ENCODE data around the gene ESR1. TPM values are rescaled to one million over a fixed set of nuclear protein-coding genes. Genes with fewer than 3 reads are reported as not detected.

Gene ESR1
- total RNA-seq, 4 donors from 2014 or later: 0.83 to 1.8 (median 1.3) TPM

DNA sequence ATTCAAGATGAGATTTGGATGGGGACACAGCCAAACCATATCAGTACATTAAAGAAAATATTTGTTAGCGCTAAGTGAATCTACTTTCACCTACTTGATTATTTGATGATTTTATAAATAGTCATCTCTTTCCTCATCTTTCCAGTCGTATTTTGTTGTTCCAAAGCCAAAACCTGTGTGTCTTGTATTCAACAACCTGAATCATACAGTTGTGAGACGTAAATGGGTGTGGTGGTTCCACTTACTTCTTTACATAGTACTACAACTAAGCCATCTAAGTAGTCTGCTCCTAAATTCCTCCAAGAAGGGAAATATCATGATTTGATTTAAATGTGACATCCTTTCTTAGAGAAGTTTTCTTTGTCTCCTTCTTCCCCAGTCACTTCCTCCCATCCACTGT, 132.8 kb downstream of the ESR1 start:
- H3K4me3 ChIP-seq: no peak overlapping the region
- intact Hi-C loops (cut with DNase I): no loop called here
- no peaks in the 10 kb centered on the region for H3K4me1 ChIP-seq
- TF ChIP-seq POLR2A (IDR thresholded peaks at IDR 0.05; ENCODE audit: low read depth) (no peak), EP300 (IDR thresholded peaks at IDR 0.05) (no peak), POLR2AphosphoS5 (IDR thresholded peaks at IDR 0.05) (no peak)
- TF ChIP-seq, protein P1, sequence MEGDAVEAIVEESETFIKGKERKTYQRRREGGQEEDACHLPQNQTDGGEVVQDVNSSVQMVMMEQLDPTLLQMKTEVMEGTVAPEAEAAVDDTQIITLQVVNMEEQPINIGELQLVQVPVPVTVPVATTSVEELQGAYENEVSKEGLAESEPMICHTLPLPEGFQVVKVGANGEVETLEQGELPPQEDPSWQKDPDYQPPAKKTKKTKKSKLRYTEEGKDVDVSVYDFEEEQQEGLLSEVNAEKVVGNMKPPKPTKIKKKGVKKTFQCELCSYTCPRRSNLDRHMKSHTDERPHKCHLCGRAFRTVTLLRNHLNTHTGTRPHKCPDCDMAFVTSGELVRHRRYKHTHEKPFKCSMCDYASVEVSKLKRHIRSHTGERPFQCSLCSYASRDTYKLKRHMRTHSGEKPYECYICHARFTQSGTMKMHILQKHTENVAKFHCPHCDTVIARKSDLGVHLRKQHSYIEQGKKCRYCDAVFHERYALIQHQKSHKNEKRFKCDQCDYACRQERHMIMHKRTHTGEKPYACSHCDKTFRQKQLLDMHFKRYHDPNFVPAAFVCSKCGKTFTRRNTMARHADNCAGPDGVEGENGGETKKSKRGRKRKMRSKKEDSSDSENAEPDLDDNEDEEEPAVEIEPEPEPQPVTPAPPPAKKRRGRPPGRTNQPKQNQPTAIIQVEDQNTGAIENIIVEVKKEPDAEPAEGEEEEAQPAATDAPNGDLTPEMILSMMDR (IDR thresholded peaks at IDR 0.05): no peak
- H3K27me3 ChIP-seq: no peaks in the 10 kb centered on the region
- no peak for DNase-seq (ENCODE audit: extremely low spot score)
- WGBS: 77% methylated on average over 3 of the region's 3 CpGs
- no peaks in the 10 kb centered on the region for H3K9me3 ChIP-seq
- no peak overlapping the region for H3K27ac ChIP-seq (replicated peaks in 1 of 4)
- no peaks in the 10 kb centered on the region for H3K36me3 ChIP-seq

DNA sequence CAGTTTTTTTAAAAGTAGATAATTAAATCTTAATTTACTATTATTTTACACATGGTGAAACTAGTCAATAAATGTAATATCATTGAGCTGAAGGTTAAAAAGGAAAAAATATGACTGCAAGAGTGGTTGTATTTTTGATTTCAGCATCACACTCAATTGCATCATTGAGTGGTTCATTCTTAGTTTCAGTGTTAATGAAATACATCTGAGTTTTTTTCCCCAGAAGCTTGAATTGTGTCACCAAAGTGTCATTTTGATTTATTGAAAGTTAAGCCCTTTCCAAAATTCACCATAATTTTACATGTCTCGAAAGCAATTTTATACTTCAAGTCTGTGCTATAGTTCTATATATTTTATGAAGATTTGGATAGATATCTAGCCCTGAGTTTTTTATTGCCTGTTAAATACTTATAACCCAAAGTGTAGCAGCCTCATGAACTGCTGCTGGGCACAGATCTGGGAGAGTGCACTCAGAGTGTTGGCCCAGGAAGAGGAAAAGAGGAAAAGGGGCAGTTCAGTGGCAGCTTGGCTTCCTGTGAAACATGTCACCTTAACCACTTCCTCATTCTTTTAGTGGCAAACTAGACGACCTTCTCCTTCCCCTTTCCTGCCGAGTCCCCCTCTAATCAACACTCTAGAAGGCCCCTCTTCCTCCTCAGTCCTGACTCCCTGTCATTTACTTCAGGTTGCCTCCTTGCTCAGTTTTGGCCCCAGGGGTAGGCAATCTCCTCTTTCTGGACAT, 140.7 kb downstream of the ESR1 start:
- TF ChIP-seq, protein P1 (IDR thresholded peaks at IDR 0.05): no peak
- TF ChIP-seq POLR2A (IDR thresholded peaks at IDR 0.05; ENCODE audit: low read depth): no peak
- TF ChIP-seq EP300 (IDR thresholded peaks at IDR 0.05): no peak
- no peak for TF ChIP-seq POLR2AphosphoS5 (IDR thresholded peaks at IDR 0.05)
- H3K27me3 ChIP-seq: no peaks in the 10 kb centered on the region
- DNase-seq (ENCODE audit: extremely low spot score): no peak
- no peaks in the 10 kb centered on the region for H3K9me3 ChIP-seq
- WGBS: 47% methylated on average over 3 of the region's 3 CpGs
- H3K4me3 ChIP-seq: no peak overlapping the region
- no peaks in the 10 kb centered on the region for H3K36me3 ChIP-seq
- intact Hi-C loops (cut with DNase I): no loop called here
- no peaks in the 10 kb centered on the region for H3K4me1 ChIP-seq
- no peak overlapping the region for H3K27ac ChIP-seq (replicated peaks in 1 of 4)

DNA sequence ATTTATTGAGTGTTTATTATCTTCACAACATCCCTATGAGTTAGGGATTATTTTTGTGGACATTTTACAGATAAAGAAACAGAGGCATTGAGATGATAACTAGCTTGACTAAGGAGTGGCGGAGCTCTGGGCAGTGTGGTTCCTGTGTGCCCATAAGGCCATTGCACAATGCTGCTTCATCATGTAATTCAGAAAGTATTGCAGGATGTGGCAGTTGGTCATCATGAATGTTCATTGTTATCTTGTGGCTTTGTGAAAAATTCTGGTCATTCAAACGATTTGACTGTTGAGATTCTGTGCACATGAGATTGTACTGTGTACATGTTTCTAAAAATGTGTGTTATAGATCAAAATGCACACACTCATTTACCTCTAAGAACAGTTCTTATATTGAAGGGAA, 150.8 kb downstream of the ESR1 start:
- Histone ChIP-seq H3K36me3 (no peaks in the 10 kb centered on the region), H3K4me3 (no peak overlapping the region), H3K27ac (replicated peaks in 1 of 4) (no peak overlapping the region), H3K4me1 (no peaks in the 10 kb centered on the region), H3K9me3 (no peaks in the 10 kb centered on the region), H3K27me3 (no peaks in the 10 kb centered on the region)
- intact Hi-C loops (cut with DNase I): no loop called here
- DNase-seq (ENCODE audit: extremely low spot score): no peak
- WGBS: 69% methylated on average over 2 of the region's 2 CpGs
- TF ChIP-seq POLR2AphosphoS5 (IDR thresholded peaks at IDR 0.05) (no peak), POLR2A (IDR thresholded peaks at IDR 0.05; ENCODE audit: low read depth) (no peak)

- WGBS: 73% methylated on average over 3 of the region's 3 CpGs
- H3K36me3 ChIP-seq: no peaks in the 10 kb centered on the region
- TF ChIP-seq EP300 (IDR thresholded peaks at IDR 0.05): no peak
- TF ChIP-seq, protein P1 (IDR thresholded peaks at IDR 0.05): no peak
- no peaks in the 10 kb centered on the region for H3K9me3 ChIP-seq
- intact Hi-C loops (cut with DNase I): no loop called here
- H3K4me1 ChIP-seq: no peaks in the 10 kb centered on the region
- H3K27me3 ChIP-seq: no peaks in the 10 kb centered on the region
- H3K27ac ChIP-seq (replicated peaks in 1 of 4): no peak overlapping the region
- DNase-seq (ENCODE audit: extremely low spot score): no peak
- no peak overlapping the region for H3K4me3 ChIP-seq
Measured at GRCh38 chr6:151959086-151959485, 151.6 kb downstream of the ESR1 start.

GRCh38 chr6:151961809-151962208, 154.3 kb downstream of the ESR1 start:
- no peak overlapping the region for H3K4me3 ChIP-seq
- no peaks in the 10 kb centered on the region for H3K4me1 ChIP-seq
- 63% methylated on average over 5 of the region's 5 CpGs for WGBS
- H3K27me3 ChIP-seq: no peaks in the 10 kb centered on the region
- H3K27ac ChIP-seq (replicated peaks in 1 of 4): no peak overlapping the region
- no peaks in the 10 kb centered on the region for H3K36me3 ChIP-seq
- intact Hi-C loops (cut with DNase I): no loop called here
- TF ChIP-seq POLR2A (IDR thresholded peaks at IDR 0.05; ENCODE audit: low read depth): no peak
- TF ChIP-seq, protein P1 (IDR thresholded peaks at IDR 0.05): no peak
- TF ChIP-seq EP300 (IDR thresholded peaks at IDR 0.05): no peak
- TF ChIP-seq POLR2AphosphoS5 (IDR thresholded peaks at IDR 0.05): no peak
- H3K9me3 ChIP-seq: no peaks in the 10 kb centered on the region
- no peak for DNase-seq (ENCODE audit: extremely low spot score)

All from esophagus muscularis mucosa (tissue), 4 donors.